Measurements from ENCODE around the gene TNFRSF13B. TPM values are rescaled to one million over a fixed set of nuclear protein-coding genes. Genes with fewer than 3 reads are reported as not detected.
"Not testable (repeated sequence)": the region's sequence is repeated elsewhere in the genome, so short reads cannot be mapped to it uniquely, and the experiment has no call there.

TNFRSF13B gene
- total RNA-seq, 2 donors from 2014 or later = not detected

GRCh38 chr17:16999931-17000625, 28.2 kb upstream of the TNFRSF13B start:
- no peak overlapping the region for H3K27ac ChIP-seq
- DNase-seq (no peak), ATAC-seq (no peak)
- H3K36me3 ChIP-seq (replicated peaks in 1 of 2; ENCODE audit: insufficient read depth in 1 of 2, low read depth in 2 of 2) = no peaks in the 10 kb centered on the region
- TF ChIP-seq POLR2A (IDR thresholded peaks at IDR 0.05) (no peak), CTCF (IDR thresholded peaks at IDR 0.05) (no peak)
- intact Hi-C loops (cut with DNase I) = loop anchor here (5.0 to 10.0 kb wide), 3 partner anchors 115 to 312 kb away; partner anchors contain the start of gene PLD6
- no peak overlapping the region for H3K4me3 ChIP-seq
- H3K9me3 ChIP-seq = no peaks in the 10 kb centered on the region
- H3K4me1 ChIP-seq = peaks cover 11% of the 10 kb centered on the region
- 65 to 73% methylated on average over 4 to 7 of the region's 7 CpGs for WGBS, 2 donors
- no peaks in the 10 kb centered on the region for H3K27me3 ChIP-seq

- Histone ChIP-seq H3K4me1 (peaks cover 11% of the 10 kb centered on the region), H3K4me3 (no peak overlapping the region), H3K36me3 (replicated peaks in 1 of 2; ENCODE audit: insufficient read depth in 1 of 2, low read depth in 2 of 2) (no peaks in the 10 kb centered on the region), H3K9me3 (no peaks in the 10 kb centered on the region), H3K27ac (no peak overlapping the region), H3K27me3 (no peaks in the 10 kb centered on the region)
- no peak for ATAC-seq
- intact Hi-C loops (cut with DNase I) = no loop called here
- WGBS, 2 donors = 60 to 88% methylated on average over 3 to 13 of the region's 14 CpGs
- no peak for DNase-seq
- TF ChIP-seq POLR2A (IDR thresholded peaks at IDR 0.05) = no peak
- no peak for TF ChIP-seq CTCF (IDR thresholded peaks at IDR 0.05)
Measured at GRCh38 chr17:16997514-16998429, 25.9 kb upstream of the TNFRSF13B start.

- intact Hi-C loops (cut with DNase I); H3K4me3 ChIP-seq; H3K4me1 ChIP-seq; H3K27me3 ChIP-seq; DNase-seq; H3K36me3 ChIP-seq (replicated peaks in 1 of 2; ENCODE audit: insufficient read depth in 1 of 2, low read depth in 2 of 2); H3K27ac ChIP-seq; H3K9me3 ChIP-seq; ATAC-seq: not testable (repeated sequence)
- 77 to 82% methylated on average over 11 of the region's 11 CpGs for WGBS, 2 donors
Measured at GRCh38 chr17:16996726-16997125, 24.8 kb upstream of the TNFRSF13B start.

GRCh38 chr17:16995930-16996329, 24.0 kb upstream of the TNFRSF13B start:
- no peaks in the 10 kb centered on the region for H3K4me1 ChIP-seq
- DNase-seq = no peak
- 87 to 90% methylated on average over 7 of the region's 7 CpGs for WGBS, 2 donors

More at GRCh38 chr17:16995930-16996329, 24.0 kb upstream of the TNFRSF13B start:
- Histone ChIP-seq H3K27ac (no peak overlapping the region), H3K9me3 (no peaks in the 10 kb centered on the region), H3K4me3 (no peak overlapping the region), H3K36me3 (replicated peaks in 1 of 2; ENCODE audit: insufficient read depth in 1 of 2, low read depth in 2 of 2) (no peaks in the 10 kb centered on the region), H3K27me3 (no peaks in the 10 kb centered on the region)
- intact Hi-C loops (cut with DNase I) = no loop called here
- TF ChIP-seq CTCF (IDR thresholded peaks at IDR 0.05) (no peak), POLR2A (IDR thresholded peaks at IDR 0.05) (no peak)
- no peak for ATAC-seq
